HT1080 (cell line): ENCODE results near the gene CEP170. TPM values are rescaled to one million over a fixed set of nuclear protein-coding genes. Genes with fewer than 3 reads are reported as not detected.
A peak's percentile ranks its signal among the peaks of the same experiment; 100 is the strongest.
"Not testable (repeated sequence)": the region's sequence is repeated elsewhere in the genome, so short reads cannot be mapped to it uniquely, and the experiment has no call there.

Source experiments
- DNase-seq: peaks from one replicate; pipeline ENCODE4 v3.0.0-alpha.2; 2015; ENCODE audit warnings: low read depth
- total RNA-seq: library from RNA; depleted of rRNA; stranded (reverse); fragments of >200 nt; shearing (Covaris generic); gene quantifications from 2 replicates; pipeline ENCODE4 v1.2.3, GENCODE V29; 2014

The CEP170 gene
- total RNA-seq, 1 experiment from 2014 or later, result 125 TPM

GRCh38 chr1:243183176-243183575, 71.9 kb downstream of the CEP170 start:
- DNase-seq, result not testable (repeated sequence)

GRCh38 chr1:243179720-243180119, 75.4 kb downstream of the CEP170 start:
- no peak for DNase-seq

- DNase-seq, result not testable (repeated sequence)
Observed at GRCh38 chr1:243177792-243178191, 77.3 kb downstream of the CEP170 start.

- peak; percentile 1 for DNase-seq
Observed at GRCh38 chr1:243173758-243174369, 81.2 kb downstream of the CEP170 start.

- DNase-seq, result not testable (repeated sequence)
Observed at GRCh38 chr1:243164911-243165310, 90.2 kb downstream of the CEP170 start.

GRCh38 chr1:243150906-243151305, 104.2 kb downstream of the CEP170 start:
- peak; percentile 62 for DNase-seq

- not testable (repeated sequence) for DNase-seq
Observed at GRCh38 chr1:243149120-243149519, 106.0 kb downstream of the CEP170 start.

GRCh38 chr1:243147351-243147750, 107.7 kb downstream of the CEP170 start:
- DNase-seq, result not testable (repeated sequence)

- not testable (repeated sequence) for DNase-seq
Observed at GRCh38 chr1:243140498-243140897, 114.6 kb downstream of the CEP170 start.

GRCh38 chr1:243122876-243123409, 132.1 kb downstream of the CEP170 start:
- DNase-seq, result not testable (repeated sequence)

GRCh38 chr1:243121939-243122338, 133.1 kb downstream of the CEP170 start:
- not testable (repeated sequence) for DNase-seq

GRCh38 chr1:243118601-243119322, 136.3 kb downstream of the CEP170 start:
- DNase-seq, result not testable (repeated sequence)

- DNase-seq, result not testable (repeated sequence)
Observed at GRCh38 chr1:243116187-243116586, 138.9 kb downstream of the CEP170 start.

GRCh38 chr1:243114769-243115168, 140.3 kb downstream of the CEP170 start:
- not testable (repeated sequence) for DNase-seq

- not testable (repeated sequence) for DNase-seq
Observed at GRCh38 chr1:243114059-243114713, 140.9 kb downstream of the CEP170 start.

GRCh38 chr1:243107171-243107570, 147.9 kb downstream of the CEP170 start:
- DNase-seq, result not testable (repeated sequence)

- not testable (repeated sequence) for DNase-seq
Observed at GRCh38 chr1:243105652-243106332, 149.3 kb downstream of the CEP170 start.

- DNase-seq, result peak; percentile 42
Observed at GRCh38 chr1:243105104-243105503, 150.0 kb downstream of the CEP170 start.

- not testable (repeated sequence) for DNase-seq
Observed at GRCh38 chr1:243104452-243104851, 150.6 kb downstream of the CEP170 start.

GRCh38 chr1:243101551-243102050, 153.5 kb downstream of the CEP170 start:
- peak; percentile 73 for DNase-seq

GRCh38 chr1:243087368-243087767, 167.7 kb downstream of the CEP170 start:
- not testable (repeated sequence) for DNase-seq
